HG03108 (cell line): ENCODE data around the gene FAM110D.
A peak's percentile ranks its signal among the peaks of the same experiment; 100 is the strongest.

ENCODE experiments used
- ATAC-seq: cut with Tn5 transposase; IDR thresholded peaks from one replicate; pipeline ENCODE4 v1.9.1; 2021; ENCODE audit warnings: moderate library complexity; ENCODE audit not compliant: unreplicated experiment

Gene FAM110D

GRCh38 chr1:26161415-26162219, 2.7 kb downstream of the FAM110D start:
- no peak for ATAC-seq

- no peak for ATAC-seq
Observed at GRCh38 chr1:26162220-26162709, 3.4 kb downstream of the FAM110D start.

- ATAC-seq: no peak
Observed at GRCh38 chr1:26163684-26164035, 4.8 kb downstream of the FAM110D start.

GRCh38 chr1:26164036-26164860, 5.4 kb downstream of the FAM110D start:
- no peak for ATAC-seq

- ATAC-seq: no peak
Observed at GRCh38 chr1:26164861-26165842, 6.3 kb downstream of the FAM110D start.

DNA sequence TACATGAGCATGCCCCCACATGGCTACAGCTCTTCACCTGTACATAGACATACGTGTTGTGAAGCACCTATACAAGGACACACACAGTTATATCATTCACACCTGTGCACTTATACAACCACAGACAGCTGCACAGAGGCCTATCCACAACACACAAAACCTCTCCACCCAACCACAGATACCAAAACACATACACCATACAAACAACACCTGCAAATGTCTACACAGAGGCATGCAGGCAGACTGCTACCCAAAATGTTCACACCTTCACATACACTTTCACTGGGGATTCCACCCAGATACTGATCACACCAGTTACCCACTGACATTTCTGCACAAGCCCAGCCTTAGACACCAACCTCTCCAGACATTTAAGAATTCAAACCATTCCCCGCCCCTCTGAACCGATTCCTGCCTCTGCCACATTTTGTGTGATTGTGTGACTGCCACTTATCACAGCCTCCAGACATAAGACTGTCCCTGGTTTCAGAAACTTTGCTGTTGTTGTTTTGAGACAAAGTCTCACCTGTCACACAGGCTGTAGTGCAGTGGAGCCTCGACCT, 7.9 kb downstream of the FAM110D start:
- no peak for ATAC-seq

GRCh38 chr1:26168410-26169197, 9.7 kb downstream of the FAM110D start, which contains the start of gene C1orf232:
Gene C1orf232, minus strand, starts transcription at chr1:26168963. Its CDS starts 464 bp downstream, at chr1:26168499.
- ATAC-seq: no peak

GRCh38 chr1:26169198-26169554, 10.3 kb downstream of the FAM110D start:
- no peak for ATAC-seq

- ATAC-seq: peak; percentile 74
Observed at GRCh38 chr1:26169669-26170471, 11.0 kb downstream of the FAM110D start, which contains the start of gene ZNF593. Gene ZNF593, plus strand, starts transcription at chr1:26169908. Its CDS starts 76 bp downstream, at chr1:26169984.

DNA sequence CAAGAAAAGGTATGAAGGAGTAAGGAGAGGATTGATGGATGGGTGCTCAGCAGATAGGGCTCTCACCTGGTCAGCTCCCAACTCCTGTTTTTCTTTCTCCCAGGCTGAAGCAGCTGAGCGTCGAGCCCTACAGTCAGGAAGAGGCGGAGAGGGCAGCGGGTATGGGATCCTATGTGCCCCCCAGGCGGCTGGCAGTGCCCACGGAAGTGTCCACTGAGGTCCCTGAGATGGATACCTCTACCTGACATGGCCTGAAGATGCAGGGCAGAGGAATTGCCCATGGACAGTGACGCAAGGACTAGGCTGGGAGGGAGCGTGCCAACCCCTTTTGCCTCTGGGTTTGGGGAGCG, 11.6 kb downstream of the FAM110D start:
- ATAC-seq: no peak

DNA sequence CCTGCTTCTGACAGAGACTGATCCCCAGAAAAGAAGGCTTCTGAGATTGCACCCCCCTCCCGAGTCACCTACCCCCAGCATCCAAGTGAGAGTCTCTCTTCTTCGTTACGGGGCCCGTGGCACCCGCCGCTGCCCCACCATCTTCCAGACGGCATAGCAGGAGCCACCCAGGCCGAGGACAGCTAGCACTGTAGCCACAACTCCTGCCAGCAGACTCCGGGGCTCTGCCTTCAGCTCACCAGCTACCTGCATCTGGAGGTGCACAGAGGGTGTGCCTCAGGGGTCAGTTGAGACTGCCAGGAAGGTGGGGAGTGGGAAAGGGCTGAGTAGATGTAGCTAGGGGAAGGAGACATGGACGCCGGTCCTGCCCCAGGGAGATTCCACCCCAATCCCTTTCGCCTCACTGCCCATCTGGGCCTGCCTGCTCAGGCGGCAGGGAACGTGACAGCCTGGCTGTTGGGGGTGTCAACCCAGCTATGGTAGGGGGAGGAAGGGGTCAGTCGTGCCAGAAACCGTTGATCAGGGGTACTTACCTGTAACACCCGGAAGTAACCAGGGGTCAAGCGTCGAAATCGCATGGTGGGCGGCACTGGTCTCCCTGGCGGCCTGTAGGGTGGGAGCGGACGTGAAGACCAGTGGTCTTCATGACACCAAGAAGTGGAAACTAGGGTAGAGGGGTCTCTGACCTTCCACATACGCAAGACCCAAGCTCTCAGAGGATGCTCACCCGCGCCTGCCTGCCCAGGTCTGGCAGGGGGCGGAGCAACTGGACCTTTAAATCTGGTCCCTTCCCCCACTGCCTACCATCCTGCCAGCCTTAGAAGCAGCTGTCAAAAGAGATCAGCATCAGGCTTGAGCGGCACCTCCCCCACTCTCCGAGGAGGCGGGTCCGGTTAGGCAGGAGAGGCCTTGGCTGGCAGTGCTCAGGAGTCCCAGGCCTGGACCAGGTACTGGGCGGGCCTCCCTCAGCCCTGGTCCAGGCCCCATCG, 12.5 kb downstream of the FAM110D start, which contains the start of gene ZNF593OS:
ZNF593OS (minus strand) TSS at position 749 of the 989 bp plus-strand sequence; CDS start at position 578, 171 bp downstream.
- ATAC-seq: no peak

- ATAC-seq: no peak
Observed at GRCh38 chr1:26175346-26175745, 16.5 kb downstream of the FAM110D start.

GRCh38 chr1:26177182-26177684, 18.4 kb downstream of the FAM110D start, which contains the start of gene CNKSR1:
Gene CNKSR1, plus strand, starts transcription at chr1:26177491. Its CDS starts 57 bp downstream, at chr1:26177548.
- ATAC-seq: no peak

DNA sequence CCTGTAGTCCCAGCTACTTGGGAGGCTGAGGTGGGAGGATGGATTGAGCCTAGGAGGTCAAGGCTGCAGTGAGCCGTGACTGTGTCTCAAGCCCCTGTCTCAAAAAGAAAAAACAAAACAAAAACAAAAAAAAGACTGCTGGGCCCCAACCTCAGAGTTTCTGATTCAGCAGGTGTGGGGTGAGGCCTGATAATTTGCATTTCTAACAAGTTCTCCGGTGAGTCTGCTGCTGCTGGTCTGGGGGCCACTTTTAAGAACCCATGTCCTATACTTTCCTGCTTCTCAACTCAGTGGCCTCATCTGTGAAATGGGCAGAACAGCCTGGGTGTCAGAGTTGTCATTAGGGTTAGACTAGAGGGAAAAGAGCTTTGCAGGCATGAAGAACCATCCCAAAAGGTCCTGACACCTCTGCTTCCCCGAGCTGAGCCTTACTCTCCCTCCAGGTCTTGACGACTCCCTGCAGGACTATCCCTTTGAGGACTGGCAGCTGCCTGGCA, 21.2 kb downstream of the FAM110D start:
- ATAC-seq: no peak

- no peak for ATAC-seq
Observed at GRCh38 chr1:26181586-26182382, 22.9 kb downstream of the FAM110D start.

DNA sequence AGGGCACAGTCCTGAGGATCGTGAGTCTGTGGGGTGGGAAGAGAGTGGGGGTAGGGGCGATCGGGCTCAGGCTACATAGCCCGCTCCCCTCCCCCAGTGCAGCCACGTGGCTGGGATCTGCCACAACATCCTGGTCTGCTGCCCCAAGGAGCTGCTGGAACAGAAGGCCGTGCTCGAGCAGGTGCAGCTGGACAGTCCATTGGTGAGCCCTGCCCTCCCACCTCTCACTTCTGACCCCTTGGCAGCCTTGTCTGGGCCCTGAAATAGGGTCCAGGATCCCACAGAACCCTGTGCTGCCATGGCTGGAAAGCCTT, 23.5 kb downstream of the FAM110D start:
- ATAC-seq: no peak
